HepG2 (cell line): Measurements from ENCODE around the gene PSD4. TPM values are rescaled to one million over a fixed set of nuclear protein-coding genes. Genes with fewer than 3 reads are reported as not detected.

Source experiments
- ADNP ChIP-seq: sonication (generic); formaldehyde crosslinking; IDR thresholded peaks from 2 replicates; pipeline ENCODE4 v1.4.0; 2020; ENCODE audit warnings: missing genetic modification reagents
- ARNT2 ChIP-seq: sonication (generic); formaldehyde crosslinking; IDR thresholded peaks from 2 replicates; pipeline ENCODE4 v1.8.0; 2022; ENCODE audit warnings: mild to moderate bottlenecking, low read depth, missing genetic modification reagents, moderate library complexity
- BHLHE40 ChIP-seq: IDR thresholded peaks from 2 replicates; pipeline ENCODE4 v1.6.1; 2011; ENCODE audit warnings: low read length, improper control_type of control experiment
- BRCA1 ChIP-seq: sonication (generic); formaldehyde crosslinking; IDR thresholded peaks from 2 replicates; pipeline ENCODE4 v1.4.0; 2020; ENCODE audit warnings: missing genetic modification reagents
- CHD2 ChIP-seq: IDR thresholded peaks from 2 replicates; pipeline ENCODE4 v1.6.1; 2011; ENCODE audit warnings: low read depth, low read length, improper control_type of control experiment
- CREB1 ChIP-seq, 2 experiments: fragments of 450-650 bp in 1 of 2; IDR thresholded peaks; 2 replicates each; pipeline ENCODE4 v1.6.1; 2016 to 2017; ENCODE audit warnings: control low read depth in 1 of 2, mild to moderate bottlenecking in 1 of 2, missing compliant biosample characterization in 1 of 2, missing genetic modification characterization in 1 of 2
- FUBP1 ChIP-seq: sonication (generic); formaldehyde crosslinking; IDR thresholded peaks from 2 replicates; pipeline ENCODE4 v1.5.1; 2020; ENCODE audit warnings: missing genetic modification reagents, mild to moderate bottlenecking, borderline replicate concordance
- KIAA2018 ChIP-seq: sonication (generic); formaldehyde crosslinking; IDR thresholded peaks from 2 replicates; pipeline ENCODE4 v1.5.0; 2020; ENCODE audit warnings: mild to moderate bottlenecking, missing genetic modification reagents, borderline replicate concordance
- PPARG ChIP-seq: conservative IDR thresholded peaks from 2 replicates; pipeline ENCODE4 v1.6.1; 2016; ENCODE audit warnings: missing biosample characterization, missing genetic modification reagents
- RXRB ChIP-seq: IDR thresholded peaks from 2 replicates; pipeline ENCODE4 v1.6.1; 2016; ENCODE audit warnings: borderline replicate concordance, missing genetic modification reagents, missing compliant biosample characterization
- TFDP1 ChIP-seq: IDR thresholded peaks from 2 replicates; pipeline ENCODE4 v1.6.1; 2016; ENCODE audit warnings: missing compliant biosample characterization, missing genetic modification reagents, borderline replicate concordance
- THRA ChIP-seq: sonication (generic); formaldehyde crosslinking; IDR thresholded peaks from 2 replicates; pipeline ENCODE4 v1.4.0; 2020; ENCODE audit warnings: missing genetic modification reagents, borderline replicate concordance
- YEATS2 ChIP-seq: sonication (generic); formaldehyde crosslinking; IDR thresholded peaks from 2 replicates; pipeline ENCODE4 v1.4.0; 2020; ENCODE audit warnings: missing genetic modification reagents, borderline replicate concordance
- ZNF766 ChIP-seq: sonication (generic); formaldehyde crosslinking; IDR thresholded peaks from 2 replicates; pipeline ENCODE4 v1.5.0; 2020; ENCODE audit warnings: missing genetic modification reagents, borderline replicate concordance
- polyA plus RNA-seq, 8 experiments: library from polyadenylated mRNA; depleted of rRNA in 3 of 8; stranded (reverse) in 7 of 8; unstranded in 1 of 8; fragments of >200 nt; fragmentation: Illumina TruSeq in 4 of 8; extraction: Trizol in 4 of 8; gene quantifications; 2 replicates each; pipeline versions ENCODE4 v1.2.1 to v1.2.3, GENCODE V29; 2011 to 2016; ENCODE audit warnings: low read depth in 4 of 8, missing spikeins in 1 of 8, mixed read lengths in 1 of 8; ENCODE audit not compliant: insufficient read depth in 1 of 8
- total RNA-seq, 5 experiments: library from RNA; depleted of rRNA; stranded (reverse); fragments of >200 nt; fragmentation: Illumina TruSeq; extraction: Trizol; gene quantifications; 2 replicates each; pipeline ENCODE4 v1.2.3, GENCODE V29; 2016; ENCODE audit warnings: low read depth in 1 of 5

PSD4 gene
- total and polyA plus RNA-seq, 2 of the 13 experiments (the other 11 are each of a cell fraction or from before 2014, with no cell fraction given) = 5.8 to 9.4 TPM

GRCh38 chr2:113126845-113127645, 46.7 kb upstream of the PSD4 start, which contains the start of gene IL1RN (continued):
- TF ChIP-seq THRA (CRISPR knock-in tag) (peak; percentile 69; the same call in 1 of the 2 replicates), TFDP1 (peak; percentile 31; the same call in 1 of the 2 replicates), ZNF766 (CRISPR knock-in tag) (0 out of 2 replicates have a peak, but pooled peaks have one; percentile 30), FUBP1 (CRISPR knock-in tag) (no peak), KIAA2018 (no peak), RXRB (CRISPR knock-in tag) (peak; percentile 94), PPARG (CRISPR knock-in tag) (peak; percentile 75), CHD2 (no peak), BRCA1 (CRISPR knock-in tag) (peak; percentile 84; the same call in 1 of the 2 replicates), ADNP (CRISPR knock-in tag) (0 out of 2 replicates have a peak, but pooled peaks have one; percentile 18), CREB1 (IDR thresholded peaks at IDR 0.05) (peak; percentile 55; the same call in 1 of the 2 replicates), CREB1 (CRISPR knock-in tag; IDR thresholded peaks at IDR 0.05) (peak; percentile 85), YEATS2 (CRISPR knock-in tag) (peak; percentile 38; the same call in 1 of the 2 replicates), ARNT2 (CRISPR knock-in tag) (peak; percentile 52; the same call in 1 of the 2 replicates), BHLHE40 (peak; percentile 49)
